Measurements from ENCODE around the gene HSP90AB1.

The HSP90AB1 gene

GRCh38 chr6:44269921-44270525 lies 23.1 kb downstream of the HSP90AB1 start, which contains the start of gene TMEM151B:
Gene TMEM151B, plus strand, starts transcription at chr6:44270450. Its CDS starts 293 bp downstream, at chr6:44270743.
- no peak for DNase-seq

- no peak for DNase-seq
Measured at GRCh38 chr6:44270526-44271405, 23.9 kb downstream of the HSP90AB1 start.

GRCh38 chr6:44271406-44271723 lies 24.5 kb downstream of the HSP90AB1 start:
- DNase-seq = no peak

GRCh38 chr6:44271914-44272313 lies 25.0 kb downstream of the HSP90AB1 start:
- DNase-seq = no peak

GRCh38 chr6:44272529-44272928 lies 25.6 kb downstream of the HSP90AB1 start:
- DNase-seq = no peak

GRCh38 chr6:44272999-44273566 lies 26.2 kb downstream of the HSP90AB1 start:
- DNase-seq = no peak

- no peak for DNase-seq
Measured at GRCh38 chr6:44273617-44274016, 26.7 kb downstream of the HSP90AB1 start.

- DNase-seq = no peak
Measured at GRCh38 chr6:44275271-44275748, 28.4 kb downstream of the HSP90AB1 start.

GRCh38 chr6:44275749-44276648 lies 29.1 kb downstream of the HSP90AB1 start:
- DNase-seq = no peak

- no peak for DNase-seq
Measured at GRCh38 chr6:44276667-44277640, 30.1 kb downstream of the HSP90AB1 start.

- DNase-seq = no peak
Measured at GRCh38 chr6:44277763-44278162, 30.9 kb downstream of the HSP90AB1 start.

GRCh38 chr6:44278315-44278714 lies 31.4 kb downstream of the HSP90AB1 start:
- no peak for DNase-seq

GRCh38 chr6:44278774-44279697 lies 32.1 kb downstream of the HSP90AB1 start:
- no peak for DNase-seq

GRCh38 chr6:44284121-44284520 lies 37.2 kb downstream of the HSP90AB1 start:
- no peak for DNase-seq

- no peak for DNase-seq
Measured at GRCh38 chr6:44284867-44285266, 38.0 kb downstream of the HSP90AB1 start.

GRCh38 chr6:44285552-44286284 lies 38.8 kb downstream of the HSP90AB1 start:
- DNase-seq = no peak

GRCh38 chr6:44286285-44286565 lies 39.3 kb downstream of the HSP90AB1 start:
- no peak for DNase-seq

- no peak for DNase-seq
Measured at GRCh38 chr6:44286747-44287146, 39.8 kb downstream of the HSP90AB1 start.

GRCh38 chr6:44289726-44290260 lies 42.9 kb downstream of the HSP90AB1 start:
- no peak for DNase-seq

- DNase-seq = no peak
Measured at GRCh38 chr6:44291841-44292240, 44.9 kb downstream of the HSP90AB1 start.

Measured in SIG-M5 (cell line).